WTC11 (cell line): ENCODE measurements around the gene HOXB8. TPM values are rescaled to one million over a fixed set of nuclear protein-coding genes. Genes with fewer than 3 reads are reported as not detected.

ENCODE experiments used
- ATAC-seq: fragments of 200-7000 bp; cut with Tn5 transposase; 2 replicates; pipeline ENCODE4 v1.10.0; 2021; ENCODE audit warnings: mild to moderate bottlenecking, moderate library complexity
- CTCF ChIA-PET: fragments of 300-600 bp; sonication (Branson Sonifier 250); formaldehyde crosslinking; loops from one replicate; lab custom pipeline; 2021; ENCODE audit warnings: antibody characterized with exemption; lab: Charles Lee
- POLR2A ChIA-PET: fragments of 350-600 bp; sonication (Branson Sonifier 250); formaldehyde crosslinking; loops from one replicate; lab custom pipeline; 2021; ENCODE audit warnings: antibody characterized with exemption; lab: Charles Lee
- DNase-seq: peaks from one replicate; pipeline ENCODE4 v3.0.0; 2021; ENCODE audit warnings: low spot score
- H3K27ac Mint-ChIP-seq: 2 replicates; pipeline ENCODE4 v1.8.0; 2021; ENCODE audit warnings: mixed read lengths
- H3K27me3 Mint-ChIP-seq: 2 replicates; pipeline ENCODE4 v1.8.0; 2021; ENCODE audit warnings: low read depth, mild to moderate bottlenecking, moderate library complexity, mixed read lengths
- H3K36me3 Mint-ChIP-seq: 2 replicates; pipeline ENCODE4 v1.8.0; 2021; ENCODE audit warnings: mixed read lengths
- H3K4me1 Mint-ChIP-seq: 2 replicates; pipeline ENCODE4 v1.8.0; 2022; ENCODE audit warnings: mixed read lengths
- H3K4me3 Mint-ChIP-seq: 2 replicates; pipeline ENCODE4 v1.8.0; 2021; ENCODE audit warnings: mild to moderate bottlenecking, moderate library complexity, mixed read lengths
- H3K9me3 Mint-ChIP-seq: 2 replicates; pipeline ENCODE4 v1.8.0; 2021; ENCODE audit warnings: mixed read lengths
- AR ChIP-seq: fragments of 250-450 bp; sonication (Bioruptor Pico); IDR thresholded peaks from 2 replicates; pipeline ENCODE4 v1.9.0; 2021; ENCODE audit warnings: mild to moderate bottlenecking
- ATF1 ChIP-seq: sonication (generic); formaldehyde crosslinking; IDR thresholded peaks from 2 replicates; pipeline ENCODE4 v1.8.1; 2023; ENCODE audit warnings: mild to moderate bottlenecking, moderate library complexity, missing genetic modification reagents
- E2F1 ChIP-seq: sonication (generic); formaldehyde crosslinking; IDR thresholded peaks from 2 replicates; pipeline ENCODE4 v1.8.0; 2022; ENCODE audit warnings: mild to moderate bottlenecking, missing genetic modification reagents
- ESRRA ChIP-seq: sonication (generic); formaldehyde crosslinking; IDR thresholded peaks from 2 replicates; pipeline ENCODE4 v1.8.1; 2022; ENCODE audit warnings: mild to moderate bottlenecking, missing genetic modification reagents, borderline replicate concordance
- FOXJ3 ChIP-seq: sonication (generic); formaldehyde crosslinking; IDR thresholded peaks from 2 replicates; pipeline ENCODE4 v1.9.0; 2021; ENCODE audit warnings: missing genetic modification reagents, mild to moderate bottlenecking, borderline replicate concordance
- JAZF1 ChIP-seq: fragments of 250-450 bp; sonication (Bioruptor Pico); IDR thresholded peaks from 2 replicates; pipeline ENCODE4 v1.9.0; 2021; ENCODE audit warnings: moderate library complexity, mild to moderate bottlenecking, inconsistent platforms
- MXD4 ChIP-seq: fragments of 250-450 bp; sonication (Bioruptor Pico); IDR thresholded peaks from 2 replicates; pipeline ENCODE4 v1.8.0; 2021; ENCODE audit warnings: mild to moderate bottlenecking, moderate library complexity, borderline replicate concordance
- NFATC4 ChIP-seq: fragments of 250-450 bp; sonication (Bioruptor Pico); IDR thresholded peaks from 2 replicates; pipeline ENCODE4 v1.9.0; 2021; ENCODE audit warnings: mild to moderate bottlenecking
- NR1H2 ChIP-seq: sonication (generic); formaldehyde crosslinking; IDR thresholded peaks from 2 replicates; pipeline ENCODE4 v1.9.0; 2021; ENCODE audit warnings: mild to moderate bottlenecking, moderate library complexity, missing genetic modification reagents
- PRRX2 ChIP-seq: fragments of 250-450 bp; sonication (Bioruptor Pico); IDR thresholded peaks from 2 replicates; pipeline ENCODE4 v1.8.0; 2021; ENCODE audit warnings: mild to moderate bottlenecking
- RELA ChIP-seq: sonication (generic); formaldehyde crosslinking; IDR thresholded peaks from 2 replicates; pipeline ENCODE4 v1.8.1; 2022; ENCODE audit warnings: missing genetic modification reagents, mild to moderate bottlenecking, borderline replicate concordance
- RORB ChIP-seq: fragments of 250-450 bp; sonication (Bioruptor Pico); IDR thresholded peaks from 2 replicates; pipeline ENCODE4 v1.9.0; 2021; ENCODE audit warnings: mild to moderate bottlenecking
- TEAD1 ChIP-seq: sonication (generic); formaldehyde crosslinking; IDR thresholded peaks from 2 replicates; pipeline ENCODE4 v1.8.0; 2022; ENCODE audit warnings: mild to moderate bottlenecking, missing genetic modification reagents
- USF1 ChIP-seq: sonication (generic); formaldehyde crosslinking; IDR thresholded peaks from 2 replicates; pipeline ENCODE4 v1.8.0; 2022; ENCODE audit warnings: mild to moderate bottlenecking, missing genetic modification reagents
- ZBTB21 ChIP-seq: sonication (generic); formaldehyde crosslinking; IDR thresholded peaks from 2 replicates; pipeline ENCODE4 v1.8.1; 2023; ENCODE audit warnings: mild to moderate bottlenecking, missing genetic modification reagents, borderline replicate concordance
- ZNF423 ChIP-seq: fragments of 250-450 bp; sonication (Bioruptor Pico); IDR thresholded peaks from 2 replicates; pipeline ENCODE4 v2.1.2; 2022; ENCODE audit warnings: mild to moderate bottlenecking, moderate library complexity
- ZNF671 ChIP-seq: fragments of 250-450 bp; sonication (Bioruptor Pico); IDR thresholded peaks from 2 replicates; pipeline ENCODE4 v1.8.0; 2021; ENCODE audit warnings: mild to moderate bottlenecking
- ZSCAN18 ChIP-seq: fragments of 250-450 bp; sonication (Bioruptor Pico); IDR thresholded peaks from 2 replicates; pipeline ENCODE4 v2.1.2; 2022; ENCODE audit warnings: mild to moderate bottlenecking, moderate library complexity
- total RNA-seq: library from RNA; stranded (reverse); gene quantifications from 3 replicates; pipeline ENCODE4 v1.2.3, GENCODE V29; 2021
- TF ChIP-seq, protein P1 (sequence below): fragments of 250-450 bp; sonication (Bioruptor Pico); IDR thresholded peaks from 2 replicates; pipeline ENCODE4 v1.9.0; 2021; ENCODE audit warnings: mild to moderate bottlenecking

Gene HOXB8
- total RNA-seq, 1 experiment from 2014 or later = not detected

- TF ChIP-seq TEAD1 (CRISPR knock-in tag) = no peak
- TF ChIP-seq ZSCAN18 (CRISPR knock-in tag) = no peak
- TF ChIP-seq AR = no peak
- TF ChIP-seq MXD4 (CRISPR knock-in tag) = no peak
- TF ChIP-seq USF1 = no peak
- TF ChIP-seq FOXJ3 = no peak
- TF ChIP-seq PRRX2 = no peak
- TF ChIP-seq RORB (CRISPR knock-in tag) = no peak
- no peak for TF ChIP-seq ZBTB21
- no peak for TF ChIP-seq NFATC4 (CRISPR knock-in tag)
- TF ChIP-seq, protein P1, sequence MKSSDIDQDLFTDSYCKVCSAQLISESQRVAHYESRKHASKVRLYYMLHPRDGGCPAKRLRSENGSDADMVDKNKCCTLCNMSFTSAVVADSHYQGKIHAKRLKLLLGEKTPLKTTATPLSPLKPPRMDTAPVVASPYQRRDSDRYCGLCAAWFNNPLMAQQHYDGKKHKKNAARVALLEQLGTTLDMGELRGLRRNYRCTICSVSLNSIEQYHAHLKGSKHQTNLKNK (CRISPR knock-in tag) = no peak
- TF ChIP-seq NR1H2 = no peak
- no peak for TF ChIP-seq RELA (CRISPR knock-in tag)
- TF ChIP-seq ZNF671 (CRISPR knock-in tag) = no peak
- no peak for TF ChIP-seq E2F1 (CRISPR knock-in tag)
- no peak for TF ChIP-seq ATF1 (CRISPR knock-in tag)
- no peak overlapping the region for H3K4me3 Mint-ChIP-seq
Observed at GRCh38 chr17:48592577-48592976, 22.5 kb downstream of the HOXB8 start.

DNA sequence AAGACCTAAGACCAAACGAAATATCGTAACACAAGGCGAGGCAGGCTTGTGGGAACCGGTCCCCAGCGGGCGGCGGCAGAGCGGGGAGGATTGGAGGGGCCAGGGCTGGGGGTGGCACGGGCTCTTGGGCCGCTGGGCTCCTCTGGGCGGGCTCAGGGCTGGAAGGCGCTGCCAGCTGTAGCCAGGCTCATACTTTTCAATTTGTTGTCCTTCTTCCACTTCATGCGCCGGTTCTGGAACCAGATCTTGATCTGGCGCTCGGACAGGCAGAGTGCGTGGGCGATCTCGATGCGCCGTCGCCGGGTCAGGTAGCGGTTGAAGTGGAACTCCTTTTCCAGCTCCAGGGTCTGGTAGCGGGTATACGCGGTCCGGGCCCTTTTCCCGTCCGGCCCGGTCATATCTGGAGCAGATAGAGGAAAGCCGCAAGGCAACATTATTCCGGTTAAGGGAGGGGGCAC, 23.0 kb downstream of the HOXB8 start:
- POLR2A ChIA-PET = no interaction called here
- H3K36me3 Mint-ChIP-seq = peaks cover 2% of the 10 kb centered on the region; the same call in 1 of the 2 replicates

More at GRCh38 chr17:48592577-48592976, 22.5 kb downstream of the HOXB8 start:
- Mint-ChIP-seq H3K27ac (no peak overlapping the region), H3K9me3 (no peaks in the 10 kb centered on the region), H3K4me1 (peaks cover 49% of the 10 kb centered on the region), H3K27me3 (peaks cover 100% of the 10 kb centered on the region; the same call in 1 of the 2 replicates), H3K36me3 (peaks cover 2% of the 10 kb centered on the region; the same call in 1 of the 2 replicates)
- CTCF ChIA-PET = interaction anchor here (0.7 to 2.5 kb wide), 31 partner anchors 8 to 377 kb away, joined by 3 to 15 read pairs (median 5); partner anchors contain the start of genes HOXB7 and HOXB8
- no peak for DNase-seq
- POLR2A ChIA-PET = interaction anchor here (1.0 kb wide), 1 partner anchor 214 kb away, joined by 3 read pairs; no protein-coding TSS in a partner anchor
- no peak for ATAC-seq

More for the DNA sequence above, 23.0 kb downstream of the HOXB8 start:
- Mint-ChIP-seq H3K9me3 (no peaks in the 10 kb centered on the region), H3K4me1 (peaks cover 51% of the 10 kb centered on the region), H3K27ac (no peak overlapping the region), H3K4me3 (no peak overlapping the region), H3K27me3 (peaks cover 100% of the 10 kb centered on the region; the same call in 1 of the 2 replicates)
- DNase-seq = no peak
- no peak for TF ChIP-seq ZNF671 (CRISPR knock-in tag)
- no peak for TF ChIP-seq JAZF1 (CRISPR knock-in tag)
- no peak for TF ChIP-seq ZNF423
- TF ChIP-seq ZSCAN18 (CRISPR knock-in tag) = no peak
- no peak for TF ChIP-seq ESRRA (CRISPR knock-in tag)
- ATAC-seq = no peak
- CTCF ChIA-PET = interaction anchor here (0.7 to 2.5 kb wide), 8 partner anchors 8 to 284 kb away, joined by 3 to 15 read pairs (median 7); partner anchors contain the start of gene HOXB8
